MM.1S (cell line): ENCODE results near the gene MOSMO.

Experiments used
- DNase-seq: peaks from one replicate; pipeline ENCODE4 v3.0.0-alpha.2; 2015
- H2AFZ ChIP-seq: fragments of 300-600 bp; sonication (generic); 2 replicates; pipeline ENCODE4 v1.6.0; 2016; ENCODE audit warnings: antibody characterized with exemption, low read length
- H3F3A ChIP-seq: fragments of 300-600 bp; sonication (generic); 2 replicates; pipeline ENCODE4 v1.6.1; 2016; ENCODE audit warnings: mild to moderate bottlenecking, antibody characterized with exemption, low read length, moderate library complexity, mixed read lengths; ENCODE audit not compliant: insufficient read depth
- H3K27ac ChIP-seq: fragments of 300-600 bp; sonication (generic); 2 replicates; pipeline ENCODE4 v1.5.1; 2016; ENCODE audit warnings: mild to moderate bottlenecking, low read length
- H3K27me3 ChIP-seq: fragments of 300-600 bp; sonication (generic); replicated peaks from 2 replicates; pipeline ENCODE4 v1.6.0; 2016; ENCODE audit warnings: low read length; ENCODE audit not compliant: insufficient read depth
- H3K36me3 ChIP-seq: fragments of 300-600 bp; sonication (generic); replicated peaks from 2 replicates; pipeline ENCODE4 v1.6.1; 2016; ENCODE audit warnings: mild to moderate bottlenecking, low read length, mixed read lengths; ENCODE audit not compliant: insufficient read depth
- H3K4me1 ChIP-seq: fragments of 300-600 bp; sonication (generic); 2 replicates; pipeline ENCODE4 v1.6.1; 2016; ENCODE audit warnings: low read length, mixed read lengths
- H3K4me2 ChIP-seq: fragments of 300-600 bp; sonication (generic); 2 replicates; pipeline ENCODE4 v1.6.0; 2016; ENCODE audit warnings: low read depth, low read length
- H3K4me3 ChIP-seq: fragments of 300-600 bp; sonication (generic); 2 replicates; pipeline ENCODE4 v1.5.1; 2016; ENCODE audit warnings: low read length, mixed read lengths
- H3K79me2 ChIP-seq: fragments of 300-600 bp; sonication (generic); 2 replicates; pipeline ENCODE4 v1.6.1; 2016; ENCODE audit warnings: mixed run types, low read length, mixed read lengths
- H3K9ac ChIP-seq: fragments of 300-600 bp; sonication (generic); 2 replicates; pipeline ENCODE4 v1.6.1; 2016; ENCODE audit warnings: low read length, mixed read lengths
- H3K9me2 ChIP-seq: fragments of 300-600 bp; sonication (generic); replicated peaks from 2 replicates; pipeline ENCODE4 v1.6.1; 2016; ENCODE audit warnings: mild to moderate bottlenecking, low read length, mixed read lengths; ENCODE audit not compliant: insufficient read depth
- H3K9me3 ChIP-seq: fragments of 300-600 bp; sonication (generic); replicated peaks from 2 replicates; pipeline ENCODE4 v1.6.1; 2016; ENCODE audit warnings: mild to moderate bottlenecking, low read length, mixed read lengths; ENCODE audit not compliant: insufficient read depth
- H4K20me1 ChIP-seq: fragments of 300-600 bp; sonication (generic); 2 replicates; pipeline ENCODE4 v1.6.1; 2016; ENCODE audit warnings: mild to moderate bottlenecking, low read length, moderate library complexity, mixed read lengths; ENCODE audit not compliant: insufficient read depth
- EZH2 ChIP-seq: fragments of 300-600 bp; sonication (generic); optimal IDR thresholded peaks from 2 replicates; pipeline ENCODE3; 2017; ENCODE audit warnings: low read depth, mild to moderate bottlenecking, antibody characterized with exemption, low read length, mixed read lengths
- EZH2phosphoT487 ChIP-seq: fragments of 300-600 bp; sonication (generic); IDR thresholded peaks from 2 replicates; pipeline ENCODE4 v1.6.1; 2018; ENCODE audit warnings: antibody characterized with exemption, low read length
- TF ChIP-seq, protein P1 (sequence below): fragments of 300-600 bp; sonication (generic); IDR thresholded peaks from 2 replicates; pipeline ENCODE4 v1.5.1; 2016; ENCODE audit warnings: antibody characterized with exemption, low read length, mixed read lengths

Gene MOSMO

DNA sequence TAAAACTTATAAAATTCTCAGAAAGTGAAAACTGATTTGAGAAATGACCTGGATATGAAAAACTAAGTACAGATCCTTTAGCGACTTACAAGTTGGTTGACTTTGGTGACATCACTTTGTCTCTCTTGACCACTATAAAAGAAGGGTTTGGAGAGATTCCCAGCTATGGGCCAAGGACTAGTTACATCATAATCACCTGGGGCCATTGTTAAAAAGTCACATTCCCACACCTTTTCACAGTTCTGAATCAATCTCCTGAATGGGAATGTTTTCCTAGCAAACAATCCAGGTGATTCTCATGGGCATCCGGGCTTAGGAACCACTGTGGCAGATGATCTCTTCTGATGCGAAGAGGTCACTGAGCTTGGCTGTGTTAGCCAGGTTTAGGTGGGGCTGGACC is 83.8 kb downstream of the MOSMO start:
- H2AFZ ChIP-seq: no peak overlapping the region
- H3K9ac ChIP-seq: no peak overlapping the region
- no peak overlapping the region for H3K4me2 ChIP-seq
- no peaks in the 10 kb centered on the region for H3K9me3 ChIP-seq
- no peaks in the 10 kb centered on the region for H3K79me2 ChIP-seq
- H3F3A ChIP-seq: no peaks in the 10 kb centered on the region
- no peaks in the 10 kb centered on the region for H3K27me3 ChIP-seq
- H3K4me1 ChIP-seq: no peaks in the 10 kb centered on the region
- H3K9me2 ChIP-seq: no peaks in the 10 kb centered on the region
- no peaks in the 10 kb centered on the region for H4K20me1 ChIP-seq
- H3K4me3 ChIP-seq: no peak overlapping the region
- no peak for DNase-seq
- TF ChIP-seq, protein P1, sequence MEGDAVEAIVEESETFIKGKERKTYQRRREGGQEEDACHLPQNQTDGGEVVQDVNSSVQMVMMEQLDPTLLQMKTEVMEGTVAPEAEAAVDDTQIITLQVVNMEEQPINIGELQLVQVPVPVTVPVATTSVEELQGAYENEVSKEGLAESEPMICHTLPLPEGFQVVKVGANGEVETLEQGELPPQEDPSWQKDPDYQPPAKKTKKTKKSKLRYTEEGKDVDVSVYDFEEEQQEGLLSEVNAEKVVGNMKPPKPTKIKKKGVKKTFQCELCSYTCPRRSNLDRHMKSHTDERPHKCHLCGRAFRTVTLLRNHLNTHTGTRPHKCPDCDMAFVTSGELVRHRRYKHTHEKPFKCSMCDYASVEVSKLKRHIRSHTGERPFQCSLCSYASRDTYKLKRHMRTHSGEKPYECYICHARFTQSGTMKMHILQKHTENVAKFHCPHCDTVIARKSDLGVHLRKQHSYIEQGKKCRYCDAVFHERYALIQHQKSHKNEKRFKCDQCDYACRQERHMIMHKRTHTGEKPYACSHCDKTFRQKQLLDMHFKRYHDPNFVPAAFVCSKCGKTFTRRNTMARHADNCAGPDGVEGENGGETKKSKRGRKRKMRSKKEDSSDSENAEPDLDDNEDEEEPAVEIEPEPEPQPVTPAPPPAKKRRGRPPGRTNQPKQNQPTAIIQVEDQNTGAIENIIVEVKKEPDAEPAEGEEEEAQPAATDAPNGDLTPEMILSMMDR: no peak
- TF ChIP-seq EZH2 (no peak), EZH2phosphoT487 (no peak)
- no peaks in the 10 kb centered on the region for H3K36me3 ChIP-seq
- H3K27ac ChIP-seq: no peak overlapping the region

DNA sequence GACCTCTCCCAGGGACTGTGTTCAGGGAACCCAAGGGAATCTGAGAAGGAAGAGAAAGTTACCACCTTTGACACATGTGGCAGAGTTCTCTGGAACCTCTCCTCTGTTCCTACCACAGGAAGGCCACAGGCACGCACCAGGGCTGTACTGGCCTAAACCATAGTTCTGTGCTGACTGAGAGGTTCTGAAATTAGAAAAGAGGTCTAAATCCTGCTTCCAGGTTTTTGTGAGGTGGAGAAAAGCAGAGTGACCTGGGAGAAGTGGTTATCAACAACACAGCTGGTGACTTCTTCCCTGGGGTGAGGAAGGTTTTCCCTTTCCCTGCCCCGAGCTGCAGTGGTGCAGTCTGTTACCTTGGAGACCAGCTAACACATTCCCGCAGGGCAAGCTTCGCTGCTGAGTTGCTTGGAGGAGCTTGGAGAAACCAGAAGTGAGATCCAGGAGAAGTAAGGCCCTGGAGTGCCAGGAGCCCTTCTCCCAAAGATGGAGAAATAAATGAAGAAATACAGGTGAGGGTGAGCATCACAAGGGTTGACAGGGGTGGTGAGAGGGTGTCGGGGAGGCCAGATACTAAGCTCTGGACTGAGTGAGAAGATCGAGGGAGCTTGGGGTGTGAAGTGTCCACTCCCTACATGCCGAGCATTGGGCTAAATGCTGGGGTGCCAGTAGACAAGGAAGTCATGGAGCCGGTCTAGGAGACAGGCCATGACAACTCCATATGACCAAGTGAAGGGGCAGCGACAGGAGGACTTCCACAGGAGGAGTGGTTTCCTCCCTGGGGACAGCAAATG is 84.4 kb downstream of the MOSMO start, which contains the start of gene VWA3A:
TSS of gene VWA3A (plus strand) at position 399 of the 791 bp plus-strand sequence. CDS start at position 496, 97 bp downstream.
- H3K9me2 ChIP-seq: no peaks in the 10 kb centered on the region
- DNase-seq: no peak
- no peaks in the 10 kb centered on the region for H4K20me1 ChIP-seq
- H3F3A ChIP-seq: no peaks in the 10 kb centered on the region
- H3K9ac ChIP-seq: no peak within 1 kb of the TSS
- H3K9me3 ChIP-seq: no peaks in the 10 kb centered on the region
- H3K4me1 ChIP-seq: no peaks in the 10 kb centered on the region
- no peaks in the 10 kb centered on the region for H3K36me3 ChIP-seq
- H3K27ac ChIP-seq: no peak within 1 kb of the TSS
- H3K27me3 ChIP-seq: no peaks in the 10 kb centered on the region
- no peak within 1 kb of the TSS for H3K4me2 ChIP-seq
- no peak for TF ChIP-seq EZH2
- TF ChIP-seq, protein P1: no peak
- TF ChIP-seq EZH2phosphoT487: no peak
- no peak within 1 kb of the TSS for H2AFZ ChIP-seq
- H3K79me2 ChIP-seq: no peaks in the 10 kb centered on the region
- no peak within 1 kb of the TSS for H3K4me3 ChIP-seq

DNA sequence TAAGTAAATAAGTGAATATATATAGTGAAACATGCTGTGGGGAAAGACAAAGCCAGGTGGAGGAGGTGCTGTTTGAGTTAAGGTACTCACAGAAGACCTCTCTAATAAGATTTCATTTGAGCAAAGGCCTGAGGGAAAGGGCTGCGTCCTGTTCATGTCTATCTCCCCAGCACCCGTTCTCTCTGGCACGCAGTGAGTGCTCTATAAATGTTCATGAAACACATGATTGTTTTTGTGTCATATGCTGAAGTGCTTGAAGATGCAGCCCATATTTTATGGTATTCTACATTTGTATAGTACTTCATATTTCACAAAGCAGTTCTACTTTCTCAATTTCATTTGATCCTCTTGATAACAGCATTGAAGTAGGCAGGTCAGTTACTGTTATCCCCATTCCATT is 85.4 kb downstream of the MOSMO start:
- H4K20me1 ChIP-seq: no peaks in the 10 kb centered on the region
- H3K9me2 ChIP-seq: no peaks in the 10 kb centered on the region
- H3K79me2 ChIP-seq: no peaks in the 10 kb centered on the region
- DNase-seq: no peak
- no peak overlapping the region for H3K27ac ChIP-seq
- H3K4me2 ChIP-seq: no peak overlapping the region
- H3K27me3 ChIP-seq: 0 out of 2 replicates have a peak, but pooled peaks cover 3% of the 10 kb centered on the region
- no peaks in the 10 kb centered on the region for H3K9me3 ChIP-seq
- H3K9ac ChIP-seq: no peak overlapping the region
- TF ChIP-seq, protein P1: no peak
- H2AFZ ChIP-seq: no peak overlapping the region
- H3F3A ChIP-seq: no peaks in the 10 kb centered on the region
- no peaks in the 10 kb centered on the region for H3K36me3 ChIP-seq
- no peak overlapping the region for H3K4me3 ChIP-seq
- H3K4me1 ChIP-seq: no peaks in the 10 kb centered on the region
